Ishikawa (cell line): ENCODE measurements around the gene SPON2.

Experiments
- CEBPB ChIP-seq: IDR thresholded peaks from 2 replicates; pipeline ENCODE4 v1.6.1; 2012
- CREB1 ChIP-seq: IDR thresholded peaks from 2 replicates; pipeline ENCODE4 v1.6.1; 2012; ENCODE audit warnings: low read depth
- EGR1 ChIP-seq: IDR thresholded peaks from 2 replicates; pipeline ENCODE4 v1.6.1; 2012
- EP300 ChIP-seq: IDR thresholded peaks from 2 replicates; pipeline ENCODE4 v1.6.1; 2012; ENCODE audit warnings: borderline replicate concordance
- FOXM1 ChIP-seq: IDR thresholded peaks from 2 replicates; pipeline ENCODE4 v1.6.1; 2012; ENCODE audit warnings: low read depth, borderline replicate concordance
- MAX ChIP-seq: IDR thresholded peaks from 2 replicates; pipeline ENCODE4 v1.6.1; 2012
- NFIC ChIP-seq: IDR thresholded peaks from 2 replicates; pipeline ENCODE4 v1.6.1; 2012
- RAD21 ChIP-seq: IDR thresholded peaks from 2 replicates; pipeline ENCODE4 v1.6.1; 2012; ENCODE audit warnings: low read depth
- REST ChIP-seq: IDR thresholded peaks from 2 replicates; pipeline ENCODE4 v1.6.1; 2012; ENCODE audit warnings: low read depth, mild to moderate bottlenecking
- TAF1 ChIP-seq: IDR thresholded peaks from 2 replicates; pipeline ENCODE4 v1.6.1; 2012; ENCODE audit warnings: low read depth, mild to moderate bottlenecking
- TCF12 ChIP-seq: IDR thresholded peaks from 2 replicates; pipeline ENCODE4 v1.6.1; 2012; ENCODE audit warnings: low read depth
- TEAD4 ChIP-seq: IDR thresholded peaks from 2 replicates; pipeline ENCODE4 v1.6.1; 2012
- USF1 ChIP-seq: IDR thresholded peaks from 2 replicates; pipeline ENCODE4 v1.6.1; 2012
- YY1 ChIP-seq: IDR thresholded peaks from 2 replicates; pipeline ENCODE4 v1.6.1; 2012; ENCODE audit warnings: low read depth
- ZBTB7A ChIP-seq: IDR thresholded peaks from 2 replicates; pipeline ENCODE4 v1.6.1; 2012; ENCODE audit warnings: low read depth

SPON2 gene

GRCh38 chr4:1191621-1192020 lies 19.2 kb upstream of the SPON2 start:
- TF ChIP-seq TCF12: no peak
- no peak for TF ChIP-seq EP300
- no peak for TF ChIP-seq EGR1
- TF ChIP-seq REST: no peak
- TF ChIP-seq NFIC: no peak

- no peak for TF ChIP-seq NFIC
Observed at GRCh38 chr4:1187182-1187581, 14.8 kb upstream of the SPON2 start.

- no peak for TF ChIP-seq EP300
- no peak for TF ChIP-seq CREB1
- TF ChIP-seq ZBTB7A: no peak
- no peak for TF ChIP-seq REST
- no peak for TF ChIP-seq TCF12
- TF ChIP-seq FOXM1: no peak
- TF ChIP-seq CEBPB: no peak
- no peak for TF ChIP-seq TAF1
- TF ChIP-seq YY1: no peak
Observed at GRCh38 chr4:1183985-1184773, 11.8 kb upstream of the SPON2 start.

DNA sequence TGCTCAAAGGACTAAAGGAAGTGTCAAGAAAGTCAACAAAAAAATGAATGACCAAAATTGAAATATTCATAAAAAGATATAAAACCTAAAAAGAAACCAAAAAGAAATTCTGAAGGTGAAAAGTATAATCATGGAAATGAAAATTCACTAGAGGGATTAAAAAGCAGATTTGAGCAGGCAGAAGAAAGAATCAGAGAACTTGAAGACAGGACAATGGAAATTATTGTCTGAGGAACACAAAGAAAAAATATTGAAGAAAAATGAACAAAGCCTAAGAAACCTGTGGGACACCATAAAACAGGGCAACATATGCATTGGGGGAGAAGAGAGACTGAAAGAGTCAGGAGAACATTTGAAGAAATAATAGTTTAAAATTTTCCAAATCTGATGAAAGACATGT lies 9.9 kb upstream of the SPON2 start:
- no peak for TF ChIP-seq TAF1
- no peak for TF ChIP-seq USF1
- no peak for TF ChIP-seq TEAD4
- no peak for TF ChIP-seq RAD21
- no peak for TF ChIP-seq CREB1
- no peak for TF ChIP-seq NFIC
- TF ChIP-seq REST: no peak
- TF ChIP-seq CEBPB: no peak
- TF ChIP-seq YY1: no peak
- TF ChIP-seq FOXM1: no peak
- TF ChIP-seq MAX: no peak
- TF ChIP-seq ZBTB7A: no peak
- no peak for TF ChIP-seq TCF12

DNA sequence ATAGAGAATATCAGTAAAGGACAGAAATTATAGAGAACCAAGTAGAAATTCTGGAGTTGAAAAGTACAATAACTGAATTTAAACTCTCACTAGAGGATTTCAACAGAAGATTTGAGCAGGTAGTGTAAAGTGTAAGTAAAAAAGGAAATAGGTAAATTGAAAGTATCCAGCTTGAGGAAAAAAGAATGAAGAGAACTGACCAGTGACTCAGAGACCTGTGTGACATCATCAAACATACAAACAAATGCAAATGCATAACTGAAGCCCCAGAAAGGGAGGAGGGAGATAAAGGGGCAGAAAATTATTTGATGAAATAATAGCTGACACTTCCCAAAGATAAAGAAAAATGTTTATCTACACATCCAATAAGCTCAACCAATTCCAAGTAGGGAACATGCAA lies 8.3 kb upstream of the SPON2 start:
- TF ChIP-seq MAX (no peak), FOXM1 (no peak), USF1 (no peak), EGR1 (no peak), TCF12 (no peak), TAF1 (no peak), CEBPB (no peak), ZBTB7A (no peak), EP300 (no peak)
